Stimulated activated naive CD8-positive, alpha-beta T cell treated with anti-CD3 and anti-CD28 coated beads, Interleukin-15, amount 100 ng/mL, for 72 hours (primary cell): ENCODE data around the gene MAGI1.
"Not testable (repeated sequence)": the region's sequence is repeated elsewhere in the genome, so short reads cannot be mapped to it uniquely, and the experiment has no call there.

Source experiments
- ATAC-seq: fragments of 150-1000 bp; cut with Tn5 transposase; 2 replicates; pipeline ENCODE4 v1.10.0; 2021; ENCODE audit warnings: mild to moderate bottlenecking, moderate library complexity
- DNase-seq, 2 donors: peaks; one replicate each; pipeline ENCODE4 v3.0.0; 2021 to 2022
- H3K27ac Mint-ChIP-seq, 2 donors: one replicate each; pipeline ENCODE4 v1.8.0; 2022; ENCODE audit warnings: mild to moderate bottlenecking in 2 of 2, mixed read lengths in 2 of 2, moderate library complexity in 2 of 2
- H3K27me3 Mint-ChIP-seq: one replicate; pipeline ENCODE4 v1.8.0; 2022; ENCODE audit warnings: mixed read lengths
- H3K4me1 Mint-ChIP-seq: one replicate; pipeline ENCODE4 v1.8.0; 2022; ENCODE audit warnings: mild to moderate bottlenecking, mixed read lengths
- H3K4me3 Mint-ChIP-seq, 2 donors: one replicate each; pipeline ENCODE4 v1.8.0; 2022; ENCODE audit warnings: mild to moderate bottlenecking in 2 of 2, mixed read lengths in 2 of 2, moderate library complexity in 1 of 2
- H3K9me3 Mint-ChIP-seq, 2 donors: one replicate each; pipeline ENCODE4 v1.8.0; 2022; ENCODE audit warnings: mixed read lengths in 2 of 2

MAGI1 gene

DNA sequence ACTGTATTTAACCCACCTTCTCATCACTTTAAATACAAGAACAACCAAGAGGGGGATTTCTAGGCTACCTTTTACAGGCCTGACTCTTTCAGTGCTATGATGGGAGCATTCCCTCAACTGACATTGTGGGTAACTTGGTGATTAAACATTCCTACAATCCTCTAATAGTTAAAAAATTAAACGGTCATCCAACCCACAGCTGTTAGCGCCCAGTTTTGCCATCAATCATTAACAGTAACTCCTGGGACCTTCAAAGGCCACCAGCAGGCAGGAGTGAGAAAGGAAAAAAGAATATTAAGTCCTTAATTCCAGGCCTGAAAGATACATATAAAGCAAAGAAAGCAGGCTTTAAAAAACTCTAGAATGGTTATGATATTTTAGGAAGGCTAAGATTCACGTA lies 512.1 kb downstream of the MAGI1 start:
- H3K27me3 Mint-ChIP-seq, result no peaks in the 10 kb centered on the region

GRCh38 chr3:65524584-65524983 lies 514.1 kb downstream of the MAGI1 start:
- H3K9me3 Mint-ChIP-seq, result peaks cover 0 to 3% of the 10 kb centered on the region in 2 donors
- DNase-seq (no peak), ATAC-seq (no peak)
- no peaks in the 10 kb centered on the region for H3K4me1 Mint-ChIP-seq
- H3K27ac Mint-ChIP-seq, result no peak overlapping the region
- H3K27me3 Mint-ChIP-seq, result no peaks in the 10 kb centered on the region
- no peak overlapping the region for H3K4me3 Mint-ChIP-seq

More for the DNA sequence above, 512.1 kb downstream of the MAGI1 start:
- Mint-ChIP-seq H3K4me1 (no peaks in the 10 kb centered on the region), H3K27ac (no peak overlapping the region), H3K9me3 (no peaks in the 10 kb centered on the region), H3K4me3 (no peak overlapping the region)
- ATAC-seq (no peak), DNase-seq (no peak)

GRCh38 chr3:65523878-65524277 lies 514.8 kb downstream of the MAGI1 start:
- Mint-ChIP-seq H3K27ac (no peak overlapping the region), H3K4me3 (no peak overlapping the region), H3K27me3 (no peaks in the 10 kb centered on the region), H3K4me1 (no peaks in the 10 kb centered on the region), H3K9me3 (peaks cover 0 to 3% of the 10 kb centered on the region in 2 donors)
- no peak for ATAC-seq
- no peak for DNase-seq

GRCh38 chr3:65521032-65521431 lies 517.7 kb downstream of the MAGI1 start:
- Mint-ChIP-seq H3K4me3 (no peak overlapping the region), H3K27ac (no peak overlapping the region), H3K4me1 (no peaks in the 10 kb centered on the region), H3K9me3 (peaks cover 8 to 9% of the 10 kb centered on the region in 2 donors), H3K27me3 (no peaks in the 10 kb centered on the region)
- ATAC-seq (no peak), DNase-seq (no peak)

- Mint-ChIP-seq H3K4me3 (no peak overlapping the region), H3K27ac (no peak overlapping the region), H3K27me3 (no peaks in the 10 kb centered on the region), H3K4me1 (no peaks in the 10 kb centered on the region), H3K9me3 (peaks cover 8 to 9% of the 10 kb centered on the region in 2 donors)
- DNase-seq (no peak), ATAC-seq (no peak)
These were observed 521.7 kb downstream of the MAGI1 start for GRCh38 chr3:65516998-65517397.

- ATAC-seq, H3K27ac Mint-ChIP-seq, H3K9me3 Mint-ChIP-seq, DNase-seq, H3K4me3 Mint-ChIP-seq, H3K27me3 Mint-ChIP-seq, H3K4me1 Mint-ChIP-seq: not testable (repeated sequence)
These were observed 524.4 kb downstream of the MAGI1 start for GRCh38 chr3:65514317-65514716.

GRCh38 chr3:65509423-65509794 lies 529.3 kb downstream of the MAGI1 start:
- ATAC-seq, H3K4me3 Mint-ChIP-seq, H3K9me3 Mint-ChIP-seq, H3K4me1 Mint-ChIP-seq, DNase-seq, H3K27ac Mint-ChIP-seq, H3K27me3 Mint-ChIP-seq: not testable (repeated sequence)

- no peak overlapping the region for H3K27ac Mint-ChIP-seq
- H3K9me3 Mint-ChIP-seq, result no peaks in the 10 kb centered on the region
- DNase-seq (no peak), ATAC-seq (no peak)
- no peaks in the 10 kb centered on the region for H3K4me1 Mint-ChIP-seq
- no peak overlapping the region for H3K4me3 Mint-ChIP-seq
- no peaks in the 10 kb centered on the region for H3K27me3 Mint-ChIP-seq
These were observed 529.8 kb downstream of the MAGI1 start for GRCh38 chr3:65508750-65509422.

- no peaks in the 10 kb centered on the region for H3K27me3 Mint-ChIP-seq
These were observed 531.3 kb downstream of the MAGI1 start for GRCh38 chr3:65507437-65507836.

DNA sequence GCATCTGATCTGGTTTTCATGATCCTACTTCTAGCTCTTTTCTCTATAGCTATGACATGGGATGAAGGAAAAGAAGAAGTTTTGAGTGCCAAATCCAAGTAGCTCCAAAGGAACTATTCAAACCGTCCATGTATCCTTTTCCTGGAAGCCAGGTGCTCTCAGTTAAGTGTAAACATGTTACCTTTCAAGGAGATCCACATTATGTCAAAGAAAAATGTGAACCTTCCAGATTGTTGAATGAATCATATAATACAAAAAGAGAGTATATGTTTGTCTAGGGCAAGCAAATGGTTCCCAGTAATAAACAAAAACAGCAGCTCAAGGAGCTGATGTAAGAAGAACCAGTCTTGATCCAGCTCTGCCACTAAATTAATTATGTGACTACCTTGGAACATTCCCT lies 534.9 kb downstream of the MAGI1 start:
- no peak for ATAC-seq

More at GRCh38 chr3:65507437-65507836, 531.3 kb downstream of the MAGI1 start:
- ATAC-seq (no peak), DNase-seq (no peak)
- Mint-ChIP-seq H3K27ac (no peak overlapping the region), H3K4me1 (no peaks in the 10 kb centered on the region), H3K4me3 (no peak overlapping the region), H3K9me3 (no peaks in the 10 kb centered on the region)

DNA sequence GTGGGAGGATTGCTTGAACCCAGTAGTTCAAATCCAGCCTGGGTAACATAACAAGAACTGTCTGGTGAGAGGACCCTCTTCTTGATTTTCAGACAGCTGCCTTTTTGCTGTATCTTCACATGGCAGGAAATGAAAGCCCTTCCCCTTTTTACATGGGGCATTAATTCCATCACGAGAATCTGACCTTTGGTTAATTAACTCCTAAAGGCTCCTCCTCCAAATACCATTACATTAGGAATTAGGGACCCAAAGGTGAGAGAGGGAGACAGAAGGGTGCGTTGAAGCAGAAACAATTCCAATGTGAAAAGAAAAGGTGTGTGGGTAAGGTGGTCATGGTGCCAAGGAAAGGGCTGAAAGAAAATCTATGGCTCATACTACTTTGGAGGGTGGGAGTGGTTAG lies 536.2 kb downstream of the MAGI1 start:
- H3K27me3 Mint-ChIP-seq, result no peaks in the 10 kb centered on the region
- ATAC-seq (no peak), DNase-seq (no peak)
- no peaks in the 10 kb centered on the region for H3K9me3 Mint-ChIP-seq
- no peaks in the 10 kb centered on the region for H3K4me1 Mint-ChIP-seq
- H3K4me3 Mint-ChIP-seq, result no peak overlapping the region
- H3K27ac Mint-ChIP-seq, result no peak overlapping the region

More for the DNA sequence above, 534.9 kb downstream of the MAGI1 start:
- Mint-ChIP-seq H3K27ac (no peak overlapping the region), H3K4me3 (no peak overlapping the region), H3K9me3 (no peaks in the 10 kb centered on the region), H3K27me3 (no peaks in the 10 kb centered on the region), H3K4me1 (no peaks in the 10 kb centered on the region)
- no peak for DNase-seq

DNA sequence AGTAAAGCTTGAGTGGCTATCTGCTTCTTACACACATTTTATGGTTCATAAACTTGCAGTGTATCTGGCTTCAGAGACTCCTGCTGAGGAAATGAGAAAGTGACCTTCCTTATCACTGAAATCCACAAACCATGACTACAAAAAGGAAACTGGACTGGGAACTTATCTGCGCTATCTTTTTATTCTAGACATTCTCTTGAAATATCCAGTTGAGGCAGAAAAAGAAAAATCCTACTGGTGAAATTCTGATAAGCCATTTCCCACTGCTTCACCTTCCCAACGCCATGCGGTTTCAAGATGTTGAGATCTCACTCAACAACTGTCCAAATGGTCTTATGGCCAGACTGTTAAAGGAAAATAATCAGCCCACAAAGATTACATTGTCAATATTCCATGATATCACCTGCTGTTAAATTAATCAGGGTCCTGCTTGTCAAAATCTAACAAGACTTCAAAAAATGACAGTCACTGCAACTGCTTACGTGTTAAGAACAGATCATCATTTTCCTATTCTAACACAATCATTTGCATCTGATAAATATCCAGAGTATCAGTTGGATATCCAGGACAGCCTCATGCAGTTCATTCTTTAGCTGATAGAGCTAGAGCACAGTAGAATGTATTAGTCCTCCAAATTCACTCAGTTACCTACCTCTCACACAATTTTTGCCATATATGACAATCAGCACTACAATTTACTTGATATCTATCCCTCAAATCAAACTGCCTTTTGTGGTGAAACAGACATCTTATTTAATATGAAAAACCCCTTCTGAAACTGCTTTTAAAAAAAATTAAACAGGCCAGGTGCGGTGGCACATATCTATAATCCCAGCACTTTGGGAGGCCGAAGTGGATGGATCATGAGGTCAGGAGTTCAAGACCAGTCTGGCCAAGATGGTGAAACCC lies 538.1 kb downstream of the MAGI1 start:
- no peak for ATAC-seq
- no peaks in the 10 kb centered on the region for H3K4me1 Mint-ChIP-seq

GRCh38 chr3:65497846-65498245 lies 540.9 kb downstream of the MAGI1 start:
- Mint-ChIP-seq H3K27me3 (no peaks in the 10 kb centered on the region), H3K4me1 (no peaks in the 10 kb centered on the region), H3K4me3 (no peak overlapping the region), H3K9me3 (peaks cover 0 to 8% of the 10 kb centered on the region in 2 donors), H3K27ac (no peak overlapping the region)
- no peak for ATAC-seq
- no peak for DNase-seq

More for the DNA sequence above, 538.1 kb downstream of the MAGI1 start:
- Mint-ChIP-seq H3K9me3 (peaks cover 0 to 8% of the 10 kb centered on the region in 2 donors), H3K27ac (no peak overlapping the region), H3K27me3 (no peaks in the 10 kb centered on the region), H3K4me3 (no peak overlapping the region)
- DNase-seq, result no peak

DNA sequence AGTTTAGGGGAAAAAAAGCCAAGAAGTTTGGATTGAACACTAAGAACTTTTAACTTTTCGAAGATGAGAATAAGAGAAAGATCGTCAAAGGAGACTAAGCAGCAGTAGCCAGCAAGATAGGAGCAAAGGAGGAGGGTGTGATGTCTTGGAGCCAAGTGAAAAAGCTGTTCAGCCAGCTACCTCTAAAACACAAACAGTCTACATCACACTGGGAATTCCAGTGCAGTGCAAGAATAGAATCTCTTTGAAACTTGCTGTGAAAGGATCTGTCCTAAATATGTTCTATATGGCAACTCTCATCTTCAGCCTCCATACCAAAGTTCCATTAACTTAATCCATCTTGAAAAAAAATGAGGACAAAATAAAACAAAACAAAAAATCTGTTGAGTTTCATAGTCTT lies 541.5 kb downstream of the MAGI1 start:
- DNase-seq (no peak), ATAC-seq (no peak)
- H3K4me1 Mint-ChIP-seq, result no peaks in the 10 kb centered on the region
- no peak overlapping the region for H3K27ac Mint-ChIP-seq
- H3K27me3 Mint-ChIP-seq, result no peaks in the 10 kb centered on the region
- H3K4me3 Mint-ChIP-seq, result no peak overlapping the region
- peaks cover 0 to 8% of the 10 kb centered on the region in 2 donors for H3K9me3 Mint-ChIP-seq

DNA sequence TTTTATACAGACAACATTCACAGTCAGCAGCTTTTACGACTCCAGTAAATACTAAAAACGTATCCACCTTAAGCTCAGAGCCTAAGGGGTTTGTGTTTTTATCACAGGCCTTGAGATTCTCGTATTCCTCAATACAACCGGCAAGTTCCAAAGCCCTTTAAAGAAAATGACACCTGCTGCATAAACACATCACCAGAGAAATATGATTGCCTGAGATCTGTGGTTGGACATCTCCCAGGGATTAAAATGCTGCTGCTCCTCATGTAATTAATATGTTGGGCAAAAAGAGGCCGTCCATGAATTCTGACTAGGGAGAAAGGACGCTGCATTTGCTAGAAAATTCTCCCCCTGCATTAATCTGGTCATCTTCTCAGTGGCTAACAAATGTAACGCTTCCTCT lies 544.8 kb downstream of the MAGI1 start:
- no peak for DNase-seq
- Mint-ChIP-seq H3K9me3 (peaks cover 0 to 8% of the 10 kb centered on the region in 2 donors), H3K27ac (no peak overlapping the region), H3K4me3 (no peak overlapping the region), H3K4me1 (no peaks in the 10 kb centered on the region), H3K27me3 (no peaks in the 10 kb centered on the region)
- ATAC-seq, result no peak

- H3K4me1 Mint-ChIP-seq, result no peaks in the 10 kb centered on the region
- no peaks in the 10 kb centered on the region for H3K27me3 Mint-ChIP-seq
- no peak overlapping the region for H3K4me3 Mint-ChIP-seq
- H3K9me3 Mint-ChIP-seq, result peaks cover 0 to 8% of the 10 kb centered on the region in 2 donors
- DNase-seq (no peak), ATAC-seq (no peak)
- no peak overlapping the region for H3K27ac Mint-ChIP-seq
These were observed 545.3 kb downstream of the MAGI1 start for GRCh38 chr3:65493371-65493882.
